Endothelial cell of umbilical vein (primary cell): ENCODE data around the gene DAW1. TPM values are rescaled to one million over a fixed set of nuclear protein-coding genes. Genes with fewer than 3 reads are reported as not detected.

Source experiments
- BruUV-seq: library from RNA; stranded (reverse); fragments of 400-500 nt; replicated peaks from 2 replicates; lab custom pipeline; 2021; lab: Mats Ljungman, UMichigan
- CTCF ChIA-PET: fragments of 300-600, 350-600 bp; sonication (Branson Sonifier 250); formaldehyde crosslinking; loops from one replicate; lab custom pipeline; 2021; ENCODE audit warnings: antibody characterized with exemption, inconsistent platforms; lab: Charles Lee
- POLR2A ChIA-PET: fragments of 300-600, 350-600 bp; sonication (Branson Sonifier 250); formaldehyde crosslinking; loops from one replicate; lab custom pipeline; 2021; ENCODE audit warnings: antibody characterized with exemption, inconsistent platforms; lab: Charles Lee
- DNase-seq: peaks from one replicate; pipeline ENCODE4 v3.0.0-alpha.2; 2011; ENCODE audit warnings: low read depth, low spot score
- FAIRE-seq: peaks from 2 replicates; lab custom pipeline; 2011; peaks lifted over from hg19 to GRCh38; lab: Jason Lieb, UNC
- H2AFZ ChIP-seq: 2 replicates; pipeline ENCODE4 v1.6.0; 2012; ENCODE audit warnings: low read depth, low read length, control low read depth, inconsistent platforms
- H3K27ac ChIP-seq: 2 replicates; pipeline ENCODE4 v1.5.1; 2011; ENCODE audit warnings: low read depth, mild to moderate bottlenecking, control low read depth, low read length, moderate library complexity; ENCODE audit not compliant: insufficient read depth
- H3K27me3 ChIP-seq, 2 experiments: 2 replicates each; pipeline versions ENCODE4 v1.6.0 to v1.6.1; 2011; ENCODE audit warnings: low read length in 2 of 2, mixed read lengths in 1 of 2; ENCODE audit not compliant: control insufficient read depth in 2 of 2, insufficient read depth in 2 of 2
- H3K36me3 ChIP-seq, 2 experiments: 2 replicates in 1 of 2; 3 replicates in 1 of 2; pipeline ENCODE4 v1.5.1; 2011; ENCODE audit warnings: low read length in 2 of 2, mild to moderate bottlenecking in 1 of 2, moderate library complexity in 1 of 2; ENCODE audit not compliant: control insufficient read depth in 2 of 2, insufficient read depth in 2 of 2; ENCODE audit errors: extremely low read depth in 1 of 2
- H3K4me1 ChIP-seq: 3 replicates; pipeline ENCODE4 v1.5.1; 2011; ENCODE audit warnings: mild to moderate bottlenecking, low read length; ENCODE audit not compliant: control insufficient read depth, insufficient read depth; ENCODE audit errors: extremely low read depth
- H3K4me2 ChIP-seq: 2 replicates; pipeline ENCODE4 v1.6.1; 2011; ENCODE audit warnings: low read length, control low read depth, mixed read lengths; ENCODE audit not compliant: insufficient read depth
- H3K4me3 ChIP-seq, 3 experiments: fragments of 200-600 bp in 1 of 3; sonication (generic), shearing (Covaris generic) in 1 of 3; replicated peaks in 1 of 3; 2 replicates each; pipeline ENCODE4 v1.5.1; 2011 to 2016; ENCODE audit warnings: control low read depth in 3 of 3, low read length in 3 of 3, mild to moderate bottlenecking in 2 of 3, inconsistent platforms in 1 of 3, low read depth in 1 of 3, moderate library complexity in 1 of 3; ENCODE audit not compliant: insufficient read depth in 1 of 3
- H3K79me2 ChIP-seq: 2 replicates; pipeline ENCODE4 v1.6.0; 2012; ENCODE audit warnings: low read length, inconsistent platforms; ENCODE audit not compliant: control insufficient read depth, insufficient read depth
- H3K9ac ChIP-seq: replicated peaks from 2 replicates; pipeline ENCODE3; 2011; ENCODE audit warnings: low read length, control low read depth; ENCODE audit not compliant: insufficient read depth; ENCODE audit errors: extremely low read depth
- H3K9me1 ChIP-seq: replicated peaks from 3 replicates; pipeline ENCODE4 v1.6.0; 2011; ENCODE audit warnings: mild to moderate bottlenecking, low read length; ENCODE audit not compliant: control insufficient read depth, insufficient read depth; ENCODE audit errors: extremely low read depth
- H3K9me3 ChIP-seq: replicated peaks from 2 replicates; pipeline ENCODE4 v1.5.1; 2012; ENCODE audit warnings: low read length, inconsistent platforms; ENCODE audit not compliant: control insufficient read depth, insufficient read depth
- H4K20me1 ChIP-seq: replicated peaks from 2 replicates; pipeline ENCODE3; 2011; ENCODE audit warnings: mild to moderate bottlenecking, low read length; ENCODE audit not compliant: control insufficient read depth, insufficient read depth; ENCODE audit errors: extremely low read depth
- FOS ChIP-seq: IDR thresholded peaks from 2 replicates; pipeline ENCODE4 v1.6.1; 2011; ENCODE audit warnings: mild to moderate bottlenecking, low read length, moderate library complexity, borderline replicate concordance; ENCODE audit not compliant: insufficient read depth
- POLR2AphosphoS5 ChIP-seq: IDR thresholded peaks from 2 replicates; pipeline ENCODE4 v1.6.1; 2012; ENCODE audit warnings: low read depth, mild to moderate bottlenecking, control low read depth, low read length, moderate library complexity; ENCODE audit not compliant: insufficient read depth
- dilution Hi-C: fragments of 300-500 bp; cut with MboI; formaldehyde crosslinking; loops from one replicate; pipeline ENCODE4 v1.15.0; 2019; ENCODE audit warnings: low sequenced_read_pairs; ENCODE audit not compliant: extremely low pct_ligation_motif_present
- intact Hi-C: fragments of 100-400 bp; cut with micrococcal nuclease; formaldehyde crosslinking; loops from one replicate; pipeline ENCODE4 v1.10.0; 2022
- polyA plus RNA-seq, 4 experiments: library from polyadenylated mRNA; depleted of rRNA in 3 of 4; stranded (reverse) in 3 of 4; unstranded in 1 of 4; fragments of >200 nt; gene quantifications; 2 replicates each; pipeline versions ENCODE4 v1.2.1 to v1.2.3, GENCODE V29; 2011 to 2012; ENCODE audit warnings: missing spikeins in 1 of 4
- total RNA-seq: library from RNA; stranded (reverse); gene quantifications from 2 replicates; pipeline ENCODE4 v1.2.3, GENCODE V29; 2021
- TF ChIP-seq, protein P1 (sequence below), 2 donors: IDR thresholded peaks; 1 replicate in 1 of 2; 2 replicates in 1 of 2; pipeline ENCODE4 v1.5.1; 2011; ENCODE audit warnings: low read length in 2 of 2, mild to moderate bottlenecking in 2 of 2, moderate library complexity in 2 of 2, control low read depth in 1 of 2, inconsistent platforms in 1 of 2, low read depth in 1 of 2; ENCODE audit not compliant: insufficient read depth in 1 of 2; ENCODE audit errors: extremely low read depth in 1 of 2

Gene DAW1
- total and polyA plus RNA-seq, 2 donors (not counting 3 experiments of a cell fraction or from before 2014, with no cell fraction given), result 1.2 to 2.0 TPM

- Histone ChIP-seq H3K4me1 (peaks cover 10% of the 10 kb centered on the region), H2AFZ (peak overlapping the region; percentile 31), H3K4me3 (no peak overlapping the region), H3K27ac (no peak overlapping the region), H3K4me2 (no peak overlapping the region), H3K79me2 (no peaks in the 10 kb centered on the region), H3K36me3 (no peaks in the 10 kb centered on the region), H3K9ac (no peak overlapping the region), H3K27me3 (no peaks in the 10 kb centered on the region), H3K9me1 (no peaks in the 10 kb centered on the region), H4K20me1 (no peaks in the 10 kb centered on the region), H3K9me3 (no peaks in the 10 kb centered on the region)
- DNase-seq (peak; percentile 48), FAIRE-seq (peak; percentile 12)
- ChIA-PET POLR2A (no interaction called here), CTCF (interaction anchor here (1.3 to 2.0 kb wide), 2 partner anchors 37 to 82 kb away, joined by 5 to 6 read pairs; no protein-coding TSS in a partner anchor)
- TF ChIP-seq FOS, result peak; percentile 48
- TF ChIP-seq, protein P1, sequence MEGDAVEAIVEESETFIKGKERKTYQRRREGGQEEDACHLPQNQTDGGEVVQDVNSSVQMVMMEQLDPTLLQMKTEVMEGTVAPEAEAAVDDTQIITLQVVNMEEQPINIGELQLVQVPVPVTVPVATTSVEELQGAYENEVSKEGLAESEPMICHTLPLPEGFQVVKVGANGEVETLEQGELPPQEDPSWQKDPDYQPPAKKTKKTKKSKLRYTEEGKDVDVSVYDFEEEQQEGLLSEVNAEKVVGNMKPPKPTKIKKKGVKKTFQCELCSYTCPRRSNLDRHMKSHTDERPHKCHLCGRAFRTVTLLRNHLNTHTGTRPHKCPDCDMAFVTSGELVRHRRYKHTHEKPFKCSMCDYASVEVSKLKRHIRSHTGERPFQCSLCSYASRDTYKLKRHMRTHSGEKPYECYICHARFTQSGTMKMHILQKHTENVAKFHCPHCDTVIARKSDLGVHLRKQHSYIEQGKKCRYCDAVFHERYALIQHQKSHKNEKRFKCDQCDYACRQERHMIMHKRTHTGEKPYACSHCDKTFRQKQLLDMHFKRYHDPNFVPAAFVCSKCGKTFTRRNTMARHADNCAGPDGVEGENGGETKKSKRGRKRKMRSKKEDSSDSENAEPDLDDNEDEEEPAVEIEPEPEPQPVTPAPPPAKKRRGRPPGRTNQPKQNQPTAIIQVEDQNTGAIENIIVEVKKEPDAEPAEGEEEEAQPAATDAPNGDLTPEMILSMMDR (IDR thresholded peaks at IDR 0.05; ENCODE audit: extremely low read depth in 1 of 2, insufficient read depth in 1 of 2, low read depth in 1 of 2, low read length in 2 of 2), result no peak
- intact Hi-C loops, result loop anchor here (2.0 kb wide), 1 partner anchor 37 kb away; no protein-coding TSS in a partner anchor
- no TSS peak for BruUV-seq
- dilution Hi-C loops, result no loop called here
These were observed 16.0 kb upstream of the DAW1 start for GRCh38 chr2:227855440-227855839.

- Histone ChIP-seq H2AFZ (no peak overlapping the region), H3K4me2 (no peak overlapping the region), H4K20me1 (no peaks in the 10 kb centered on the region), H3K9me3 (no peaks in the 10 kb centered on the region), H3K27ac (no peak overlapping the region), H3K9ac (no peak overlapping the region), H3K9me1 (no peaks in the 10 kb centered on the region), H3K4me1 (peaks cover 16% of the 10 kb centered on the region), H3K4me3 (no peak overlapping the region), H3K36me3 (no peaks in the 10 kb centered on the region), H3K79me2 (no peaks in the 10 kb centered on the region), H3K27me3 (no peaks in the 10 kb centered on the region)
- DNase-seq (no peak), FAIRE-seq (no peak)
- ChIA-PET POLR2A (interaction anchor here (0.7 kb wide), 1 partner anchor 21 kb away, joined by 3 read pairs; no protein-coding TSS in a partner anchor), CTCF (interaction anchor here (1.4 to 2.0 kb wide), 2 partner anchors 83 to 91 kb away, joined by 3 to 6 read pairs; no protein-coding TSS in a partner anchor)
- intact Hi-C loops (no loop called here), dilution Hi-C loops (no loop called here)
- BruUV-seq, result no TSS peak
- TF ChIP-seq, protein P1 (IDR thresholded peaks at IDR 0.05; ENCODE audit: extremely low read depth in 1 of 2, insufficient read depth in 1 of 2, low read depth in 1 of 2, low read length in 2 of 2), result no peak
- TF ChIP-seq FOS (no peak), POLR2AphosphoS5 (no peak)
These were observed 14.7 kb upstream of the DAW1 start for GRCh38 chr2:227856697-227857096.
